GM10266 (cell line): ENCODE data around the gene EBNA1BP2.
A peak's percentile ranks its signal among the peaks of the same experiment; 100 is the strongest.

Source experiments
- DNase-seq: peaks from one replicate; pipeline ENCODE4 v3.0.0; 2012; ENCODE audit errors: extremely low spot score
- TF ChIP-seq, protein P1 (sequence below): IDR thresholded peaks from 2 replicates; pipeline ENCODE4 v1.5.1; 2012; ENCODE audit warnings: mild to moderate bottlenecking, low read depth; ENCODE audit not compliant: control insufficient read depth, insufficient read depth; ENCODE audit errors: missing control alignments

EBNA1BP2 gene

DNA sequence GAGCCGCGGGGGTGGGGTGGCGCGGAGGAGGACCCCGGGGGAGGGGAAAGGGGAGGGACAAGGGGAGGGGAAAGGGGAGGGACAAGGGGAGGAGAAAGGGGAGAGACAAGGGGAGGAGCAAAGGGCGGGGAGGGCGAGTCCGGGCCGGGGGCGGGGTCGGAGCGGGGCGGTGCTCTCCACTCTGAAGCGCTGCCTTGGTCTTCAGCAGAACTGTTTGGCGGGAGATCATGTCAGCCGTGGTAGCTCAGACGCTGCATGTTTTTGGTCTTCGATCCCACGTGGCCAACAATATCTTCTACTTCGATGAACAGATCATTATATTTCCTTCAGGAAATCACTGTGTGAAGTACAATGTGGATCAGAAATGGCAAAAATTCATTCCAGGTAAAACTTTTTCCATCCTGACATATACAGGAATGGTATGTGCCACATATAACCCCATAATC lies 460 bp upstream of the EBNA1BP2 start:
- peak; percentile 89 for DNase-seq
- TF ChIP-seq, protein P1, sequence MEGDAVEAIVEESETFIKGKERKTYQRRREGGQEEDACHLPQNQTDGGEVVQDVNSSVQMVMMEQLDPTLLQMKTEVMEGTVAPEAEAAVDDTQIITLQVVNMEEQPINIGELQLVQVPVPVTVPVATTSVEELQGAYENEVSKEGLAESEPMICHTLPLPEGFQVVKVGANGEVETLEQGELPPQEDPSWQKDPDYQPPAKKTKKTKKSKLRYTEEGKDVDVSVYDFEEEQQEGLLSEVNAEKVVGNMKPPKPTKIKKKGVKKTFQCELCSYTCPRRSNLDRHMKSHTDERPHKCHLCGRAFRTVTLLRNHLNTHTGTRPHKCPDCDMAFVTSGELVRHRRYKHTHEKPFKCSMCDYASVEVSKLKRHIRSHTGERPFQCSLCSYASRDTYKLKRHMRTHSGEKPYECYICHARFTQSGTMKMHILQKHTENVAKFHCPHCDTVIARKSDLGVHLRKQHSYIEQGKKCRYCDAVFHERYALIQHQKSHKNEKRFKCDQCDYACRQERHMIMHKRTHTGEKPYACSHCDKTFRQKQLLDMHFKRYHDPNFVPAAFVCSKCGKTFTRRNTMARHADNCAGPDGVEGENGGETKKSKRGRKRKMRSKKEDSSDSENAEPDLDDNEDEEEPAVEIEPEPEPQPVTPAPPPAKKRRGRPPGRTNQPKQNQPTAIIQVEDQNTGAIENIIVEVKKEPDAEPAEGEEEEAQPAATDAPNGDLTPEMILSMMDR = no peak

DNA sequence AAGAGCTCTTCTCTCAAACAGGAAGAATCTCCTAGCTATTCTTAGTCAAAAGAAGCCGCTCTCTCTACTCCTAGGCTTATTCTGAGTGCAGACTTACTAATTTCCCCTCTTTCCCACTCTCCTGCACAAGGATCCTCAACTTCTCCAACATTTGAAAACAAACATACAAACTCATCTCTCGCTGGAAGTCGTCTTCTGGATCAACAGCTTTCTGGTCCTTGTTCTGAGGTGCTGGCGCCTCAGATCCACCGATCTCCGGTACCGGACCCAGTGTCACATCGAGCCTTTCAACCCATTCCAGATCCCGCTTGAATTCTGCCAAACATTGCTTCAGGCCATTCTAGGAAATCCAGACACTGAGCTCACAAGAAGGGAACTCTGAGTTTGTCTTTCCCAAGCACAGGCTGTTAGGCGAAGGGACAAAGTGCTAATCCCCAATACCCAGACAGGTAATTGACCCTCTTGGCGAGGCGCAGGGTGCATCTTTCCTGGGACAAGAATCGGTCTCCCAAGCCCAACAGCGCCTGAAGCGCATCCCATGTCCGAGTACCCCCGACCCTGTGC lies 696 bp downstream of the EBNA1BP2 start:
- TF ChIP-seq, protein P1 = no peak

DNA sequence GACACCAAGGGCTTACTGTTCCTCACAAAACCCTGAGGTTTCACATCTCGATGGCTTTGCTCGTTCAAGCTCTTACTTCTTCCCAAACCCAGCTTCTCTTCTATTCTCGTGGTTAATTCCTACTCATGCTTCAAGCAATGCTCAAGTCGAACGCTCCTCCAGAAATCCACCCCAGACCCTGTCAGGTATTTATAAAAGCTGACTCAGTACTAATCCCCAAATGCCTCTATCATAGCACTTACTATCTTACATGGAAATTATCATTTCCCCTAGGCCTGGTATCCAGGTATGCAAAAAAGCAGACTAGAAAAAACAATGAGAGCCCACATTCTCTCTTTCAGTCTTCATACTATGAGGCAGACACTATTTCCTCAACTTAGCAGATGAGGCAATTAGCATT lies 6.3 kb downstream of the EBNA1BP2 start:
- TF ChIP-seq, protein P1 = no peak
- DNase-seq = no peak

More for the DNA sequence above, 696 bp downstream of the EBNA1BP2 start:
- DNase-seq = no peak

DNA sequence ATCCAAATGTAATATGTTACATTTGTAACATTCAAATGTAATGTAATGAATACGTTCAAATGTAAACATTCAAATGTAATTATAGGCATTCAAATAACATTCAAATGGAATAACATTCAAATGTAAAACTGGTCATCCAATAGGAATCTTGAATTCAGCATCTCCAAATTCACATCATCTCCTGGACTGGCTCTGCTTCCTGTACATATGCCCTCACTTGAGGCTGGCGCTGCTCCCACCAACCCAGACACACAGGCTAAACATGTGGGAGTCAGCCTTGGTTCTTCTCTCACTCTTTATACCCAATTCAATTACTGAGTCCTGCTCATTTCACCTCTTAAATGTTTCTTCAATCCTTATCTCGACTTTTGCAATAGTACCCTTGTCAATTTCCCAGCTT lies 6.9 kb downstream of the EBNA1BP2 start:
- no peak for DNase-seq
- TF ChIP-seq, protein P1 = no peak

DNA sequence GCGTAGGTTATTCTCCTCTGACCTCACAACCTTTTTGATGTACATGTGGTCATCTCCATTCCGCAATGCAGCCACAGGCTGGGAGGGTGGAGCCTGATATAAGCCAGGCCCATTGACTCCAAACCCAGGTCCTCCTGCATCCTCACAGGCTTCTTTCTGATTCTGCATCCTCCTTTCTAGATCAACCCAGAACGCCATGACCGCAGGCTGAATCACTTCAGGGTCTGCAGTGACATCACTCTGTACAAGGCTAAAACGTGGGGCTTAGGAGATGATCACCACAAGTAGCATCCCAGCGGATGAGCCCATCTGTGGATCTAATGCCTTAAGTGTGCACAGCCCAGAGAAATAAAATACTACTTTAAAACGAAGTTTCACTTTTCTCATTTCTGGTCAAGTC lies 16.1 kb downstream of the EBNA1BP2 start:
- DNase-seq = no peak
- TF ChIP-seq, protein P1 = no peak

DNA sequence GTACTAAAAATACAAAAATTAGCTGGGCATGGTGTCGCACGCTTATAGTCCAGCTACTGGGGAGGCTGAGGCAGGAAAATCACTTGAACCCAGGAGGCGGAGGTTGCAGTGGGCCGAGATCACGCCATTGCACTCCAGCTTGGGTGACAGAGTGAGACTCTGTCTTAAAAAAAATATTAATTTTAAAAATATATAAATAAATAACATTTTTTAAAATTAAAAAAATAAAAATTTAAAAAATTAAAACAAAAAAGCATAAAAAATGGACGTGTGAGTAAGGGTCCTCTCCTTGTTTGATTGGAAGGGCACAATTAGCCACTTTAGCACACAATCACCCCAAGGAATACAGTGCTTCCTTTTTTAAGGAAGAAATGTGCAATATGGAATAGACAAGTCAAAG lies 18.6 kb downstream of the EBNA1BP2 start:
- no peak for DNase-seq
- TF ChIP-seq, protein P1 = no peak

DNA sequence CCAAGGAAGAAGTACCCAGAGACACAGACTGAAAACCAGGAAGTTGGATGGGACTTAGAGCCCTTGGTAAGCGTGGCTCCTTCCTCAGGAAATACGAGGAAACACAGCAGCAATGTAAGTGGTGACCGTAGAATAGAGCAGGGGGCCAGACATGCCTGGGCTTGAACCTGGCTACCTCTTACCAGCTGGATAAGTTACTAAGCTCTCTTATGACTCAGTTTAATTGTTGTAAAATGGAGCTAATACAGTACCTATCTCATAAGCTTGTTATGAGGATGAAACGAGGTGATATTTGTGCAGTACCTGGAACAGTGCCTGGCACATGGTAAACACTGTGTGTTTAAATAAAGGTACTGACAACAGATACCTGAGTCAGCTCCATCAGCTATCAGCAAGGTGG lies 19.2 kb downstream of the EBNA1BP2 start:
- TF ChIP-seq, protein P1 = no peak
- no peak for DNase-seq
